Measurements from ENCODE around the gene ALG3.

DNA sequence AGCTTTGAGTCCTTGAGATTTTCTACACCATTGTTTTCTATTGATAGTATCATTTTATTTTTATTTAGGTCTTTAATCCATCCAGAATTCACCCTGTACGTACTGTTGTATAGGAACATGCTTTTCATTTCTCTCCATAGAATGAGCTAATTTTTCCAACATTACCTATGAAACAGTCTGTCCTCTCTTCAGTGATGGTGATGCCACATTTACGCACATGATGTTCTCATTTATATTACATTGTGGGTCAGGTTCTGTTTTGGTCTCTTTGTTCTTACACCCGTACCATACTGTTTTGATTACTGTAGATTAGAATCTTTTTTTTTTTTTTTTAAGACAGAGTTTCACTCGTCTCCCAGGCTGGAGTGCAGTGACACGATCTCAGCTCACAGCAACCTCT is 37.0 kb downstream of the ALG3 start:
- TF ChIP-seq CTCF (conservative IDR thresholded peaks at IDR 0.05; ENCODE audit: low read depth in 2 of 2) = no peak
- TF ChIP-seq POLR2AphosphoS5 (IDR thresholded peaks at IDR 0.05; ENCODE audit: low read depth) = no peak
- TF ChIP-seq, protein P1, sequence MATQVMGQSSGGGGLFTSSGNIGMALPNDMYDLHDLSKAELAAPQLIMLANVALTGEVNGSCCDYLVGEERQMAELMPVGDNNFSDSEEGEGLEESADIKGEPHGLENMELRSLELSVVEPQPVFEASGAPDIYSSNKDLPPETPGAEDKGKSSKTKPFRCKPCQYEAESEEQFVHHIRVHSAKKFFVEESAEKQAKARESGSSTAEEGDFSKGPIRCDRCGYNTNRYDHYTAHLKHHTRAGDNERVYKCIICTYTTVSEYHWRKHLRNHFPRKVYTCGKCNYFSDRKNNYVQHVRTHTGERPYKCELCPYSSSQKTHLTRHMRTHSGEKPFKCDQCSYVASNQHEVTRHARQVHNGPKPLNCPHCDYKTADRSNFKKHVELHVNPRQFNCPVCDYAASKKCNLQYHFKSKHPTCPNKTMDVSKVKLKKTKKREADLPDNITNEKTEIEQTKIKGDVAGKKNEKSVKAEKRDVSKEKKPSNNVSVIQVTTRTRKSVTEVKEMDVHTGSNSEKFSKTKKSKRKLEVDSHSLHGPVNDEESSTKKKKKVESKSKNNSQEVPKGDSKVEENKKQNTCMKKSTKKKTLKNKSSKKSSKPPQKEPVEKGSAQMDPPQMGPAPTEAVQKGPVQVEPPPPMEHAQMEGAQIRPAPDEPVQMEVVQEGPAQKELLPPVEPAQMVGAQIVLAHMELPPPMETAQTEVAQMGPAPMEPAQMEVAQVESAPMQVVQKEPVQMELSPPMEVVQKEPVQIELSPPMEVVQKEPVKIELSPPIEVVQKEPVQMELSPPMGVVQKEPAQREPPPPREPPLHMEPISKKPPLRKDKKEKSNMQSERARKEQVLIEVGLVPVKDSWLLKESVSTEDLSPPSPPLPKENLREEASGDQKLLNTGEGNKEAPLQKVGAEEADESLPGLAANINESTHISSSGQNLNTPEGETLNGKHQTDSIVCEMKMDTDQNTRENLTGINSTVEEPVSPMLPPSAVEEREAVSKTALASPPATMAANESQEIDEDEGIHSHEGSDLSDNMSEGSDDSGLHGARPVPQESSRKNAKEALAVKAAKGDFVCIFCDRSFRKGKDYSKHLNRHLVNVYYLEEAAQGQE (IDR thresholded peaks at IDR 0.05; ENCODE audit: unreplicated experiment) = no peak
- no peak for TF ChIP-seq ZNF462 (CRISPR knock-in tag; IDR thresholded peaks at IDR 0.05)
- TF ChIP-seq ZNF331 (CRISPR knock-in tag; IDR thresholded peaks at IDR 0.05; ENCODE audit: low read depth) = no peak
- no peak for TF ChIP-seq EZH2 (IDR thresholded peaks at IDR 0.05; ENCODE audit: low read depth, unreplicated experiment)
- TF ChIP-seq CREB1 (CRISPR knock-in tag; IDR thresholded peaks at IDR 0.05; ENCODE audit: low read depth) = no peak

Data from GM23338 (cell line).